Naive thymus-derived CD4-positive, alpha-beta T cell (primary cell): ENCODE results near the gene TBCA. TPM values are rescaled to one million over a fixed set of nuclear protein-coding genes. Genes with fewer than 3 reads are reported as not detected.
A peak's percentile ranks its signal among the peaks of the same experiment; 100 is the strongest.

Source experiments
- ATAC-seq: fragments of 150-1000 bp; cut with Tn5 transposase; 2 replicates; pipeline ENCODE4 v1.10.0; 2021; ENCODE audit warnings: mild to moderate bottlenecking, moderate library complexity
- CTCF ChIA-PET: fragments of 350-600 bp; sonication (Branson Sonifier 250); formaldehyde crosslinking; loops from one replicate; lab custom pipeline; 2021; ENCODE audit warnings: antibody characterized with exemption; lab: Charles Lee
- POLR2A ChIA-PET: fragments of 350-600 bp; sonication (Branson Sonifier 250); formaldehyde crosslinking; loops from one replicate; lab custom pipeline; 2021; ENCODE audit warnings: antibody characterized with exemption, inconsistent platforms; lab: Charles Lee
- DNase-seq, 9 donors: peaks; one replicate each; pipeline versions ENCODE4 v3.0.0 to v3.0.0-alpha.2; 2020 to 2022; ENCODE audit warnings: mixed read lengths in 1 of 9
- H3K27ac ChIP-seq: one replicate; pipeline ENCODE4 v1.7.0; 2013; ENCODE audit warnings: mild to moderate bottlenecking, low read depth, low read length, moderate library complexity
- H3K27me3 ChIP-seq, 2 donors: one replicate each; pipeline ENCODE4 v1.7.0; 2013; ENCODE audit warnings: low read length in 2 of 2, mild to moderate bottlenecking in 2 of 2, moderate library complexity in 2 of 2; ENCODE audit not compliant: control insufficient read depth in 2 of 2, insufficient read depth in 2 of 2
- H3K36me3 ChIP-seq, 3 experiments: 1 replicate in 2 of 3; 2 replicates in 1 of 3; pipeline ENCODE4 v1.7.0; 2013; ENCODE audit warnings: low read length in 3 of 3, mild to moderate bottlenecking in 3 of 3, moderate library complexity in 1 of 3; ENCODE audit not compliant: insufficient read depth in 3 of 3, control insufficient read depth in 2 of 3
- H3K4me1 ChIP-seq, 2 donors: one replicate each; pipeline ENCODE4 v1.7.0; 2013; ENCODE audit warnings: low read length in 2 of 2, mild to moderate bottlenecking in 2 of 2, moderate library complexity in 1 of 2; ENCODE audit not compliant: control insufficient read depth in 2 of 2, insufficient read depth in 2 of 2
- H3K4me3 ChIP-seq: 2 replicates; pipeline ENCODE4 v1.7.0; 2013; ENCODE audit warnings: mild to moderate bottlenecking, low read length
- H3K9me3 ChIP-seq, 3 experiments: 1 replicate in 2 of 3; 2 replicates in 1 of 3; pipeline ENCODE4 v1.7.0; 2013; ENCODE audit warnings: low read length in 3 of 3; ENCODE audit not compliant: control insufficient read depth in 2 of 3
- H3K27ac Mint-ChIP-seq, 9 donors: one replicate each; pipeline ENCODE4 v1.8.0; 2020 to 2022; ENCODE audit warnings: mixed read lengths in 9 of 9, mild to moderate bottlenecking in 8 of 9, moderate library complexity in 5 of 9, inconsistent platforms in 2 of 9
- H3K27me3 Mint-ChIP-seq, 5 donors: one replicate each; pipeline ENCODE4 v1.8.0; 2021 to 2022; ENCODE audit warnings: mixed read lengths in 5 of 5, mild to moderate bottlenecking in 1 of 5
- H3K36me3 Mint-ChIP-seq, 5 donors: one replicate each; pipeline ENCODE4 v1.8.0; 2020 to 2022; ENCODE audit warnings: mixed read lengths in 5 of 5, mild to moderate bottlenecking in 3 of 5, inconsistent platforms in 1 of 5
- H3K4me1 Mint-ChIP-seq, 7 donors: one replicate each; pipeline ENCODE4 v1.8.0; 2020 to 2022; ENCODE audit warnings: mixed read lengths in 7 of 7, mild to moderate bottlenecking in 3 of 7, inconsistent platforms in 1 of 7
- H3K4me3 Mint-ChIP-seq, 10 donors: one replicate each; pipeline ENCODE4 v1.8.0; 2020 to 2022; ENCODE audit warnings: mild to moderate bottlenecking in 10 of 10, mixed read lengths in 10 of 10, moderate library complexity in 6 of 10, inconsistent platforms in 2 of 10
- H3K9me3 Mint-ChIP-seq, 11 donors: one replicate each; pipeline ENCODE4 v1.8.0; 2020 to 2022; ENCODE audit warnings: mixed read lengths in 11 of 11, mild to moderate bottlenecking in 4 of 11, inconsistent platforms in 1 of 11, moderate library complexity in 1 of 11
- intact Hi-C, 2 donors: fragments of 100-400 bp; cut with micrococcal nuclease; formaldehyde crosslinking; loops; one replicate each; pipeline ENCODE4 v1.15.1; 2023
- polyA plus RNA-seq, 2 donors: library from polyadenylated mRNA; unstranded; fragments of 300-500 nt; fragmentation: Illumina TruSeq; gene quantifications; one replicate each; pipeline ENCODE4 v1.2.3, GENCODE V29; 2021
- total RNA-seq, 6 experiments: library from RNA in 5 of 6; stranded (reverse) in 5 of 6; gene quantifications; 1 replicate in 5 of 6; 2 replicates in 1 of 6; pipeline ENCODE4 v1.2.3 and lab custom pipeline; 2021 to 2026

Gene TBCA
- total and polyA plus RNA-seq, 7 experiments from 2014 or later: 71.3 to 141 (median 96.3) TPM

GRCh38 chr5:77644371-77645157 lies 131.6 kb downstream of the TBCA start:
- ATAC-seq (no peak), DNase-seq (no peak)
- POLR2A ChIA-PET: no interaction called here
- Mint-ChIP-seq H3K36me3 (peaks cover 0 to 10% (median 3%) of the 10 kb centered on the region in 5 donors), H3K4me1 (peaks cover 13 to 33% (median 24%) of the 10 kb centered on the region in 7 donors), H3K9me3 (peaks cover 0 to 44% (median 17%) of the 10 kb centered on the region in 11 donors), H3K4me3 (peak overlapping the region; percentile 36 to 83 (median 70)), H3K27ac (peak overlapping the region in 5 of 9 donors; percentile 12 to 71 (median 52)), H3K27me3 (peaks cover 91 to 95% (median 92%) of the 10 kb centered on the region in 5 donors)
- peaks cover 7 to 9% of the 10 kb centered on the region in 2 donors for H3K4me1 ChIP-seq
- peaks cover 0 to 13% (median 0%) of the 10 kb centered on the region in 3 experiments for H3K9me3 ChIP-seq
- CTCF ChIA-PET: no interaction called here
- intact Hi-C loops: loop anchor here (2.0 to 10.0 kb wide), 8 partner anchors 14 to 1560 kb away; partner anchors contain the start of genes AP3B1 (in 2 of the 2) and SV2C (in 1 of the 2)
- no peak overlapping the region for H3K4me3 ChIP-seq
- H3K27me3 ChIP-seq: peaks cover 23 to 50% of the 10 kb centered on the region in 2 donors
- no peak overlapping the region for H3K27ac ChIP-seq
- H3K36me3 ChIP-seq: no peaks in the 10 kb centered on the region

- Histone ChIP-seq H3K4me1 (peaks cover 7 to 9% of the 10 kb centered on the region in 2 donors), H3K27ac (no peak overlapping the region), H3K9me3 (peaks cover 0 to 13% (median 0%) of the 10 kb centered on the region in 3 experiments), H3K27me3 (peaks cover 27 to 57% of the 10 kb centered on the region in 2 donors), H3K36me3 (no peaks in the 10 kb centered on the region), H3K4me3 (no peak overlapping the region)
- Mint-ChIP-seq H3K4me3 (peak overlapping the region; percentile 3 to 83 (median 46)), H3K36me3 (peaks cover 0 to 10% (median 3%) of the 10 kb centered on the region in 5 donors), H3K27me3 (peaks cover 90 to 95% (median 92%) of the 10 kb centered on the region in 5 donors), H3K9me3 (peaks cover 0 to 49% (median 17%) of the 10 kb centered on the region in 11 donors), H3K4me1 (peaks cover 14 to 38% (median 28%) of the 10 kb centered on the region in 7 donors), H3K27ac (peak overlapping the region in 4 of 9 donors; percentile 43 to 71 (median 52))
- no peak for ATAC-seq
- ChIA-PET POLR2A (no interaction called here), CTCF (interaction anchor here (0.7 kb wide), 1 partner anchor 1006 kb away, joined by 5 read pairs; no protein-coding TSS in a partner anchor)
- DNase-seq: no peak
- intact Hi-C loops: loop anchor here (2.0 to 10.0 kb wide), 7 partner anchors 13 to 1559 kb away; partner anchors contain the start of genes AP3B1 (in 2 of the 2) and SV2C (in 1 of the 2)
Observed at GRCh38 chr5:77643654-77644370, 132.3 kb downstream of the TBCA start.

- peaks cover 14 to 47% (median 29%) of the 10 kb centered on the region in 7 donors for H3K4me1 Mint-ChIP-seq
- POLR2A ChIA-PET: no interaction called here
- peaks cover 0 to 50% (median 17%) of the 10 kb centered on the region in 11 donors for H3K9me3 Mint-ChIP-seq
- peak overlapping the region in 4 of 9 donors; percentile 14 to 73 (median 45) for H3K27ac Mint-ChIP-seq
- Histone ChIP-seq H3K27me3 (peaks cover 27 to 64% of the 10 kb centered on the region in 2 donors), H3K9me3 (peaks cover 0 to 13% (median 0%) of the 10 kb centered on the region in 3 experiments), H3K4me3 (no peak overlapping the region), H3K27ac (no peak overlapping the region), H3K4me1 (peaks cover 7 to 9% of the 10 kb centered on the region in 2 donors), H3K36me3 (no peaks in the 10 kb centered on the region)
- H3K27me3 Mint-ChIP-seq: peaks cover 86 to 94% (median 92%) of the 10 kb centered on the region in 5 donors
- ATAC-seq: no peak
- peak overlapping the region in 5 of 10 donors; percentile 37 to 77 (median 42) for H3K4me3 Mint-ChIP-seq
- H3K36me3 Mint-ChIP-seq: peaks cover 0 to 10% (median 3%) of the 10 kb centered on the region in 5 donors
- CTCF ChIA-PET: interaction anchor here (0.7 kb wide), 1 partner anchor 1005 kb away, joined by 5 read pairs; no protein-coding TSS in a partner anchor
- peak in 1 of 9 donors; percentile 8 for DNase-seq
- intact Hi-C loops: loop anchor here (5.0 to 10.0 kb wide), 5 partner anchors 209 to 1558 kb away; partner anchors contain the start of genes AP3B1 (in 2 of the 2) and SV2C (in 1 of the 2)
Observed at GRCh38 chr5:77642738-77643653, 133.1 kb downstream of the TBCA start.

GRCh38 chr5:77641963-77642737 lies 134.0 kb downstream of the TBCA start:
- DNase-seq (no peak), ATAC-seq (no peak)
- CTCF ChIA-PET: no interaction called here
- Mint-ChIP-seq H3K27me3 (peaks cover 86 to 95% (median 92%) of the 10 kb centered on the region in 5 donors), H3K27ac (peak overlapping the region in 6 of 9 donors; percentile 14 to 73 (median 46)), H3K36me3 (peaks cover 0 to 19% (median 4%) of the 10 kb centered on the region in 5 donors), H3K4me3 (peak overlapping the region in 3 of 10 donors; percentile 6 to 77 (median 77)), H3K4me1 (peaks cover 22 to 55% (median 37%) of the 10 kb centered on the region in 7 donors), H3K9me3 (peaks cover 0 to 59% (median 21%) of the 10 kb centered on the region in 11 donors)
- intact Hi-C loops: loop anchor here (5.0 to 10.0 kb wide), 5 partner anchors 210 to 1557 kb away; partner anchors contain the start of genes AP3B1 (in 2 of the 2) and SV2C (in 1 of the 2)
- POLR2A ChIA-PET: no interaction called here
- Histone ChIP-seq H3K27me3 (peaks cover 32 to 73% of the 10 kb centered on the region in 2 donors), H3K9me3 (peaks cover 0 to 13% (median 0%) of the 10 kb centered on the region in 3 experiments), H3K27ac (no peak overlapping the region), H3K4me1 (peaks cover 7 to 9% of the 10 kb centered on the region in 2 donors), H3K4me3 (no peak overlapping the region), H3K36me3 (no peaks in the 10 kb centered on the region)

GRCh38 chr5:77641397-77641943 lies 134.7 kb downstream of the TBCA start:
- Histone ChIP-seq H3K27ac (no peak overlapping the region), H3K4me1 (peaks cover 7 to 9% of the 10 kb centered on the region in 2 donors), H3K9me3 (peaks cover 0 to 19% (median 0%) of the 10 kb centered on the region in 3 experiments), H3K36me3 (no peaks in the 10 kb centered on the region), H3K4me3 (no peak overlapping the region), H3K27me3 (peaks cover 39 to 80% of the 10 kb centered on the region in 2 donors)
- Mint-ChIP-seq H3K36me3 (peaks cover 0 to 19% (median 4%) of the 10 kb centered on the region in 5 donors), H3K4me3 (peak overlapping the region in 4 of 10 donors; percentile 16 to 77 (median 41)), H3K4me1 (peaks cover 22 to 56% (median 40%) of the 10 kb centered on the region in 7 donors), H3K27ac (peak overlapping the region in 4 of 9 donors; percentile 14 to 82 (median 69)), H3K9me3 (peaks cover 0 to 61% (median 21%) of the 10 kb centered on the region in 11 donors), H3K27me3 (peaks cover 83 to 93% (median 89%) of the 10 kb centered on the region in 5 donors)
- DNase-seq (no peak), ATAC-seq (no peak)
- ChIA-PET POLR2A (no interaction called here), CTCF (no interaction called here)
- intact Hi-C loops: loop anchor here (5.0 to 10.0 kb wide), 5 partner anchors 211 to 1557 kb away; partner anchors contain the start of genes AP3B1 (in 2 of the 2) and SV2C (in 1 of the 2)
